Measurements from ENCODE around the gene ATG16L1. TPM values are rescaled to one million over a fixed set of nuclear protein-coding genes. Genes with fewer than 3 reads are reported as not detected.

ATG16L1 gene
- total and polyA plus RNA-seq, 2 donors (not counting 1 experiment from before 2014, with no cell fraction given), result 23.7 to 33.7 TPM

DNA sequence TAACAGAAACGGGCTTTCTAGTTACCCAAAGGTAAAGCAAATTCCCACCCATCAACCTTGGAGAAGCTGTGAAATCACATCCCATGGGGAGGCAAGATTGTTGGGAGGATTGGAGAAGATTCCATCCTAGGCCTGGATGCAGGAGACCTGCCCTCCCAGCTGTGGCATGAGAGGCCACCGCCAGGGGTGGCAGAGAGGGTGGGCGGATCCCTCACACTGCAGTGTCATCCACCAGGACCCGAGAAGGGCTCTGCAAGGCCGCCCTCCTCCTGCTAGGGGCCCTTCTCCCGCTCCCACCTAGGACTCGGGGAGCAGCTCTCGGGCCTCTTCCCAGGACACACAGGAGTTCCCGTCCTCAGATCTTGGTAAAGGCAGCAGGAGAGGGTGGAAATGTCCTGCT is 15.5 kb upstream of the ATG16L1 start:
- Histone ChIP-seq H3K27me3 (ENCODE audit: control insufficient read depth, insufficient read depth, low read length) (no peaks in the 10 kb centered on the region), H2AFZ (ENCODE audit: low read length) (no peak overlapping the region)
- TF ChIP-seq, protein P1, sequence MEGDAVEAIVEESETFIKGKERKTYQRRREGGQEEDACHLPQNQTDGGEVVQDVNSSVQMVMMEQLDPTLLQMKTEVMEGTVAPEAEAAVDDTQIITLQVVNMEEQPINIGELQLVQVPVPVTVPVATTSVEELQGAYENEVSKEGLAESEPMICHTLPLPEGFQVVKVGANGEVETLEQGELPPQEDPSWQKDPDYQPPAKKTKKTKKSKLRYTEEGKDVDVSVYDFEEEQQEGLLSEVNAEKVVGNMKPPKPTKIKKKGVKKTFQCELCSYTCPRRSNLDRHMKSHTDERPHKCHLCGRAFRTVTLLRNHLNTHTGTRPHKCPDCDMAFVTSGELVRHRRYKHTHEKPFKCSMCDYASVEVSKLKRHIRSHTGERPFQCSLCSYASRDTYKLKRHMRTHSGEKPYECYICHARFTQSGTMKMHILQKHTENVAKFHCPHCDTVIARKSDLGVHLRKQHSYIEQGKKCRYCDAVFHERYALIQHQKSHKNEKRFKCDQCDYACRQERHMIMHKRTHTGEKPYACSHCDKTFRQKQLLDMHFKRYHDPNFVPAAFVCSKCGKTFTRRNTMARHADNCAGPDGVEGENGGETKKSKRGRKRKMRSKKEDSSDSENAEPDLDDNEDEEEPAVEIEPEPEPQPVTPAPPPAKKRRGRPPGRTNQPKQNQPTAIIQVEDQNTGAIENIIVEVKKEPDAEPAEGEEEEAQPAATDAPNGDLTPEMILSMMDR (conservative IDR thresholded peaks at IDR 0.05 in 1 of 2, IDR thresholded peaks at IDR 0.05 in 1 of 2; ENCODE audit: low read depth in 1 of 2, low read length in 2 of 2), result no peak
- TF ChIP-seq EZH2 (IDR thresholded peaks at IDR 0.05; ENCODE audit: low read length, missing control alignments), result no peak

DNA sequence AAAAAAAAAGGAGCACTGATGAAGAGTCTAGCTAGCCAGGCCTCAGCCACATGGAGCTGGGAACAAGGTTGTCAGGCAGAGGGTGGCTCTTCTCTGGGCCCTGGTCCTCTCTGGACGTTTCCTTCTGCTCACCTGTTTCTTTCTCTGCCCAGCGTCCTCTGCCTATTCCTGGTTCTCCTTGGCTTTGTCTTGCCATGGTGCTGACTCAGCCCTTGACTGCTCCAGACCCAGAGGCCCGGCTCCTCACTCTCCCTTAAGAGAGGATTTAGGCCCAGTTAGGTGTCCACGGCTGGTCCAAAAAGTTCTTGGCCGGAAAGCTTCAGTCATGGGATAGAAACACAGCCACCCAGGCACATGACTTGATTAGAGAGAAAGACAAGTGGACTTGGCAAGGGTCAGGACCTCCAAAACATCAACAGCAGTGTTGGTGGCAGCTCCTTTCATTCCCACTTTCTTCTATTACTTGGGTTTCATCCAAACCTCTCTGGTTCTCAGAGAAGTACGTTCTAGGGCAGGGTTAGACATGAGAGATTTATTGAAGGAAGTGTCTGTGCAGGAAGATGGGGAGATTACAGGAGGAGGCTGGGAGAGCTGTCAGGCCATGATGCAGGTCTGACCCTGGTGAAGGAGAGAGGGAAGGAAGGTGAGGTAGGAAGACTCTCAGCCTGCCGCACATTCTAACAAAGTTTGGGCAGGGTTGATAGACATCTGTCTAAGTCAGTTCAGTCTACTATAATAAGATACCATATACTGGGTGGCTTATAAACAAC is 14.5 kb upstream of the ATG16L1 start:
- H3K9ac ChIP-seq (ENCODE audit: insufficient read depth, low read length), result no peak overlapping the region
- TF ChIP-seq, protein P1 (conservative IDR thresholded peaks at IDR 0.05 in 1 of 2, IDR thresholded peaks at IDR 0.05 in 1 of 2; ENCODE audit: low read depth in 1 of 2, low read length in 2 of 2), result no peak
- no peak for TF ChIP-seq EZH2 (IDR thresholded peaks at IDR 0.05; ENCODE audit: low read length, missing control alignments)
- H3K4me2 ChIP-seq (ENCODE audit: extremely low read depth, insufficient read depth, low read length), result no peak overlapping the region
- H2AFZ ChIP-seq (ENCODE audit: low read length), result no peak overlapping the region
- H3K27me3 ChIP-seq (ENCODE audit: control insufficient read depth, insufficient read depth, low read length), result no peaks in the 10 kb centered on the region
- no peaks in the 10 kb centered on the region for H3K79me2 ChIP-seq (ENCODE audit: control insufficient read depth, insufficient read depth, low read length)
- H3K27ac ChIP-seq (ENCODE audit: insufficient read depth, low read length), result no peak overlapping the region
- no peaks in the 10 kb centered on the region for H3K9me3 ChIP-seq (ENCODE audit: control insufficient read depth, insufficient read depth, low read depth, low read length)
- no peaks in the 10 kb centered on the region for H3K36me3 ChIP-seq (ENCODE audit: control insufficient read depth, insufficient read depth, low read length)
- DNase-seq (ENCODE audit: low read depth in 2 of 2), result no peak
- H3K4me1 ChIP-seq (ENCODE audit: control insufficient read depth, extremely low read depth, insufficient read depth, low read length), result no peaks in the 10 kb centered on the region
- H4K20me1 ChIP-seq (ENCODE audit: control insufficient read depth, extremely low read depth, insufficient read depth, low read length), result no peaks in the 10 kb centered on the region
- H3K4me3 ChIP-seq (replicated peaks in 1 of 4; ENCODE audit: control extremely low read depth in 1 of 4, insufficient read depth in 1 of 4, low read depth in 3 of 4, low read length in 4 of 4), result no peak overlapping the region

More for the DNA sequence above, 15.5 kb upstream of the ATG16L1 start:
- Histone ChIP-seq H4K20me1 (ENCODE audit: control insufficient read depth, extremely low read depth, insufficient read depth, low read length) (no peaks in the 10 kb centered on the region), H3K9ac (ENCODE audit: insufficient read depth, low read length) (no peak overlapping the region), H3K79me2 (ENCODE audit: control insufficient read depth, insufficient read depth, low read length) (no peaks in the 10 kb centered on the region), H3K4me2 (ENCODE audit: extremely low read depth, insufficient read depth, low read length) (no peak overlapping the region), H3K4me1 (ENCODE audit: control insufficient read depth, extremely low read depth, insufficient read depth, low read length) (no peaks in the 10 kb centered on the region), H3K36me3 (ENCODE audit: control insufficient read depth, insufficient read depth, low read length) (no peaks in the 10 kb centered on the region), H3K4me3 (replicated peaks in 1 of 4; ENCODE audit: control extremely low read depth in 1 of 4, insufficient read depth in 1 of 4, low read depth in 3 of 4, low read length in 4 of 4) (no peak overlapping the region), H3K9me3 (ENCODE audit: control insufficient read depth, insufficient read depth, low read depth, low read length) (no peaks in the 10 kb centered on the region), H3K27ac (ENCODE audit: insufficient read depth, low read length) (no peak overlapping the region)
- DNase-seq (ENCODE audit: low read depth in 2 of 2), result no peak

DNA sequence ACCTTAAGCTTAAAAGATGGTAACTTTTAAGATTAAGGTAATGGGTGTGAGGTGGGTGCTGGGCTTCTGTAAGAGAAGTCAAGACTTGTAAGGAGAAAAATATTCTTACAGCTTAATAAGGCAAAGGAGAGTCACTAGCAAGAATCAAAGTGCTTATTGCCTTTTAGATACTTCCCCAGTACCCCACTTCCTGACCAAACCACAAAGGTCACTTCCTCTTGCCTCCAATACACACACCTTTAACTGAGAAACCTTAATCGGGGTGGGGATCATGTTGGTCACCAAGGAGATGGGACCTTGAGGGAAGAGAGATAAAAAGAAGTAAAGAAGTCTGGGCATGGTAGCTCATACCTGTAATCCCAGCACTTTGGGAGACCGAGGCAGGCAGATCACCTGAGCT is 10.6 kb upstream of the ATG16L1 start:
- Histone ChIP-seq H3K36me3 (ENCODE audit: control insufficient read depth, insufficient read depth, low read length) (no peaks in the 10 kb centered on the region), H3K79me2 (ENCODE audit: control insufficient read depth, insufficient read depth, low read length) (no peaks in the 10 kb centered on the region), H3K4me1 (ENCODE audit: control insufficient read depth, extremely low read depth, insufficient read depth, low read length) (no peaks in the 10 kb centered on the region), H3K9ac (ENCODE audit: insufficient read depth, low read length) (no peak overlapping the region), H3K27ac (ENCODE audit: insufficient read depth, low read length) (no peak overlapping the region), H3K27me3 (ENCODE audit: control insufficient read depth, insufficient read depth, low read length) (no peaks in the 10 kb centered on the region), H2AFZ (ENCODE audit: low read length) (no peak overlapping the region), H3K4me2 (ENCODE audit: extremely low read depth, insufficient read depth, low read length) (no peak overlapping the region), H4K20me1 (ENCODE audit: control insufficient read depth, extremely low read depth, insufficient read depth, low read length) (no peaks in the 10 kb centered on the region), H3K9me3 (ENCODE audit: control insufficient read depth, insufficient read depth, low read depth, low read length) (no peaks in the 10 kb centered on the region), H3K4me3 (replicated peaks in 1 of 4; ENCODE audit: control extremely low read depth in 1 of 4, insufficient read depth in 1 of 4, low read depth in 3 of 4, low read length in 4 of 4) (no peak overlapping the region)
- DNase-seq (ENCODE audit: low read depth in 2 of 2), result no peak
- no peak for TF ChIP-seq EZH2 (IDR thresholded peaks at IDR 0.05; ENCODE audit: low read length, missing control alignments)
- TF ChIP-seq, protein P1 (conservative IDR thresholded peaks at IDR 0.05 in 1 of 2, IDR thresholded peaks at IDR 0.05 in 1 of 2; ENCODE audit: low read depth in 1 of 2, low read length in 2 of 2), result no peak

Data from fibroblast of lung (primary cell).